PC-9 (cell line): ENCODE results near the gene CDC42BPB. TPM values are rescaled to one million over a fixed set of nuclear protein-coding genes. Genes with fewer than 3 reads are reported as not detected.

Experiments
- BruUV-seq: library from RNA; stranded (reverse); fragments of 400-500 nt; replicated peaks from 2 replicates; lab custom pipeline; 2021; lab: Mats Ljungman, UMichigan
- CTCF ChIA-PET: fragments of 300-600 bp; sonication (Branson Sonifier 250); formaldehyde crosslinking; loops from one replicate; lab custom pipeline; 2022; ENCODE audit warnings: antibody characterized with exemption; lab: Charles Lee
- POLR2A ChIA-PET: fragments of 300-600 bp; sonication (Branson Sonifier 250); formaldehyde crosslinking; loops from one replicate; lab custom pipeline; 2022; ENCODE audit warnings: antibody characterized with exemption; ENCODE audit not compliant: unreplicated experiment; lab: Charles Lee
- DNase-seq, 2 experiments: peaks; one replicate each; pipeline versions ENCODE4 v3.0.0 to v3.0.0-alpha.2; 2015 to 2022; ENCODE audit warnings: mixed read lengths in 1 of 2
- H2AFZ ChIP-seq: fragments of 200-600 bp; sonication (generic); 2 replicates; pipeline ENCODE4 v1.8.1; 2017; ENCODE audit warnings: antibody characterized with exemption
- H3F3A ChIP-seq: fragments of 200-600 bp; sonication (generic); 2 replicates; pipeline ENCODE4 v1.8.1; 2017; ENCODE audit warnings: antibody characterized with exemption, mild to moderate bottlenecking, low read depth; ENCODE audit not compliant: insufficient read depth
- H3K27ac ChIP-seq: fragments of 200-600 bp; sonication (generic); 2 replicates; pipeline ENCODE4 v1.6.1; 2016; ENCODE audit warnings: mixed run types
- H3K27me3 ChIP-seq: fragments of 200-600 bp; sonication (generic); 2 replicates; pipeline ENCODE4 v1.6.1; 2016; ENCODE audit warnings: low read depth, mixed run types; ENCODE audit not compliant: insufficient read depth
- H3K36me3 ChIP-seq: fragments of 200-600 bp; sonication (generic); 2 replicates; pipeline ENCODE4 v1.6.1; 2016; ENCODE audit warnings: low read depth, mixed run types
- H3K4me1 ChIP-seq: fragments of 200-600 bp; sonication (generic); replicated peaks from 2 replicates; pipeline ENCODE4 v1.6.1; 2016; ENCODE audit warnings: mixed run types; ENCODE audit not compliant: insufficient read depth
- H3K4me2 ChIP-seq: fragments of 200-600 bp; sonication (generic); 2 replicates; pipeline ENCODE4 v1.6.1; 2017; ENCODE audit warnings: mixed run types
- H3K4me3 ChIP-seq: fragments of 200-600 bp; sonication (generic); 2 replicates; pipeline ENCODE4 v1.6.1; 2016; ENCODE audit warnings: mixed run types
- H3K79me2 ChIP-seq: fragments of 200-600 bp; sonication (generic); 2 replicates; pipeline ENCODE4 v1.6.1; 2017; ENCODE audit warnings: low read depth, mixed run types
- H3K9me2 ChIP-seq: fragments of 200-600 bp; sonication (generic); 2 replicates; pipeline ENCODE4 v1.8.1; 2017; ENCODE audit warnings: mild to moderate bottlenecking; ENCODE audit not compliant: insufficient read depth
- H3K9me3 ChIP-seq: fragments of 200-600 bp; sonication (generic); 2 replicates; pipeline ENCODE4 v1.8.1; 2016; ENCODE audit warnings: low read depth; ENCODE audit not compliant: insufficient read depth
- H4K20me1 ChIP-seq: fragments of 200-600 bp; sonication (generic); 2 replicates; pipeline ENCODE4 v1.8.1; 2017; ENCODE audit not compliant: insufficient read depth
- CTCF ChIP-seq: fragments of 200-600 bp; sonication (generic); conservative IDR thresholded peaks from 2 replicates; pipeline ENCODE4 v1.6.1; 2017; ENCODE audit warnings: mixed run types, antibody characterized with exemption, mild to moderate bottlenecking, moderate library complexity
- EZH2 ChIP-seq: fragments of 200-600 bp; sonication (generic); IDR thresholded peaks from 2 replicates; pipeline ENCODE4 v1.8.0; 2017; ENCODE audit warnings: antibody characterized with exemption, low read depth
- intact Hi-C: fragments of 100-400 bp; cut with micrococcal nuclease; formaldehyde crosslinking; loops from one replicate; pipeline ENCODE4 v1.10.0; 2022; ENCODE audit not compliant: unreplicated experiment
- total RNA-seq: library from RNA; stranded (reverse); gene quantifications from 2 replicates; pipeline ENCODE4 v1.2.3, GENCODE V29; 2021

Gene CDC42BPB
- total RNA-seq, 1 experiment from 2014 or later = 203 TPM

- no peaks in the 10 kb centered on the region for H3K27me3 ChIP-seq
- POLR2A ChIA-PET = interaction anchor here (0.6 kb wide), 1 partner anchor 215 kb away, joined by 19 read pairs; no protein-coding TSS in a partner anchor
Observed at GRCh38 chr14:103087343-103087835, 30.0 kb upstream of the CDC42BPB start.

GRCh38 chr14:103086771-103087342 lies 29.5 kb upstream of the CDC42BPB start:
- no peak for TF ChIP-seq CTCF
- no peak for TF ChIP-seq EZH2
- Histone ChIP-seq H4K20me1 (no peaks in the 10 kb centered on the region), H3K4me3 (no peak overlapping the region), H3K36me3 (no peaks in the 10 kb centered on the region), H3K9me2 (no peaks in the 10 kb centered on the region), H3K4me2 (no peak overlapping the region), H3K27ac (no peak overlapping the region), H2AFZ (no peak overlapping the region), H3K27me3 (no peaks in the 10 kb centered on the region), H3K9me3 (no peaks in the 10 kb centered on the region; the same call in 1 of the 2 replicates), H3K79me2 (no peaks in the 10 kb centered on the region), H3K4me1 (peaks cover 6% of the 10 kb centered on the region), H3F3A (peaks cover 13% of the 10 kb centered on the region; the same call in 1 of the 2 replicates)
- CTCF ChIA-PET = interaction anchor here (0.5 to 1.2 kb wide), 7 partner anchors 9 to 110 kb away, joined by 3 to 14 read pairs (median 6); no protein-coding TSS in a partner anchor
- POLR2A ChIA-PET = no interaction called here
- intact Hi-C loops = no loop called here
- DNase-seq = no peak
- BruUV-seq = no TSS peak

More at GRCh38 chr14:103087343-103087835, 30.0 kb upstream of the CDC42BPB start:
- Histone ChIP-seq H2AFZ (no peak overlapping the region), H3K36me3 (no peaks in the 10 kb centered on the region), H3K27ac (no peak overlapping the region), H3K9me3 (no peaks in the 10 kb centered on the region), H3F3A (peaks cover 18% of the 10 kb centered on the region; the same call in 1 of the 2 replicates), H4K20me1 (no peaks in the 10 kb centered on the region), H3K9me2 (no peaks in the 10 kb centered on the region), H3K4me1 (peaks cover 6% of the 10 kb centered on the region), H3K4me3 (no peak overlapping the region), H3K79me2 (no peaks in the 10 kb centered on the region), H3K4me2 (no peak overlapping the region)
- intact Hi-C loops = no loop called here
- no peak for DNase-seq
- BruUV-seq = no TSS peak
- CTCF ChIA-PET = interaction anchor here (0.6 to 1.2 kb wide), 2 partner anchors 9 to 203 kb away, joined by 3 to 6 read pairs; no protein-coding TSS in a partner anchor
- no peak for TF ChIP-seq CTCF
- no peak for TF ChIP-seq EZH2

GRCh38 chr14:103085106-103086091 lies 28.1 kb upstream of the CDC42BPB start:
- no peaks in the 10 kb centered on the region for H4K20me1 ChIP-seq
- H3K27ac ChIP-seq = no peak overlapping the region
- BruUV-seq = no TSS peak
- H3K4me1 ChIP-seq = no peaks in the 10 kb centered on the region
- ChIA-PET POLR2A (no interaction called here), CTCF (interaction anchor here (0.6 kb wide), 1 partner anchor 14 kb away, joined by 6 read pairs; no protein-coding TSS in a partner anchor)
- no peaks in the 10 kb centered on the region for H3K79me2 ChIP-seq
- H3K4me2 ChIP-seq = no peak overlapping the region
- no peaks in the 10 kb centered on the region for H3K27me3 ChIP-seq
- no peaks in the 10 kb centered on the region for H3K9me2 ChIP-seq
- no peaks in the 10 kb centered on the region for H3K36me3 ChIP-seq
- no peak overlapping the region for H3K4me3 ChIP-seq
- no peak overlapping the region for H2AFZ ChIP-seq
- no peak for DNase-seq
- intact Hi-C loops = no loop called here
- TF ChIP-seq CTCF (peak; percentile 61), EZH2 (no peak)
- H3K9me3 ChIP-seq = no peaks in the 10 kb centered on the region; the same call in 1 of the 2 replicates
- H3F3A ChIP-seq = peaks cover 10% of the 10 kb centered on the region; the same call in 1 of the 2 replicates
